T-helper 1 cell treated with Interleukin-12 subunit alpha and Interleukin-12 subunit beta and Interleukin-4 antibody, amounts not matched to agents 30 ng/mL and 1 ng/mL, for 36 hours (primary cell): ENCODE results near the gene GIN1. TPM values are rescaled to one million over a fixed set of nuclear protein-coding genes. Genes with fewer than 3 reads are reported as not detected.
"Not testable (repeated sequence)": the region's sequence is repeated elsewhere in the genome, so short reads cannot be mapped to it uniquely, and the experiment has no call there.

Source experiments
- intact Hi-C: fragments of 100-400 bp; cut with micrococcal nuclease; formaldehyde crosslinking; loops from one replicate; pipeline ENCODE4 v1.15.1; 2024
- total RNA-seq: library from RNA; stranded (reverse); gene quantifications from 2 replicates; pipeline ENCODE4 v1.2.3, GENCODE V29; 2022

Gene GIN1
- total RNA-seq, 1 donor from 2014 or later = 14.8 TPM

- intact Hi-C loops = loop anchor here (1.0 kb wide), 1 partner anchor 9 kb away; the partner anchor contains the start of genes GIN1 and PPIP5K2
These were observed 8.5 kb downstream of the GIN1 start for GRCh38 chr5:103111468-103111867.

GRCh38 chr5:103110403-103110802, 9.5 kb downstream of the GIN1 start:
- intact Hi-C loops = no loop called here

GRCh38 chr5:103109277-103109676, 10.7 kb downstream of the GIN1 start:
- intact Hi-C loops = no loop called here

GRCh38 chr5:103108086-103108485, 11.9 kb downstream of the GIN1 start:
- intact Hi-C loops = no loop called here

GRCh38 chr5:103102234-103102633, 17.7 kb downstream of the GIN1 start:
- intact Hi-C loops = no loop called here

- intact Hi-C loops = no loop called here
These were observed 18.7 kb downstream of the GIN1 start for GRCh38 chr5:103101079-103101750.

GRCh38 chr5:103098993-103099392, 20.9 kb downstream of the GIN1 start:
- intact Hi-C loops = no loop called here

DNA sequence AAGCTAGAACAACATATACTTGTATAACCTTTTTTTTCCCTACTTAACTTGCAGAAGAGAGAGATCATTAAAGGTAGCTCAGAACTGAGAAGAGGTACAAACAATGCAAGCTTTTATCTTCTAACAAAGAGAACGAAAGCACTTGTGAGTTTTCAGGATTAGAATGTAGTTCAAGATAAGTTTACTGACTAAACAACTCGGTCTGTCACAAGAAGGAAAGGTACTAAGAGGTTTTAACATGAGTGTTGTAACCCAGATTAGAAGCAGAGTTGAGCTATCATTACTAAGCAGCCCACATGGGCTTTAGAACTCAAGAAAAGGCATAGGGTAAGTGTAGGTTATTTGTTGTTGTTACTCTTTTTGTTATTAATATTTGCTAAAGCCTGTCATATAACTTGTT, 25.2 kb downstream of the GIN1 start:
- intact Hi-C loops = no loop called here

- intact Hi-C loops = no loop called here
These were observed 26.2 kb downstream of the GIN1 start for GRCh38 chr5:103093727-103094126.

GRCh38 chr5:103092676-103093075, 27.3 kb downstream of the GIN1 start:
- intact Hi-C loops = no loop called here

GRCh38 chr5:103090791-103091190, 29.1 kb downstream of the GIN1 start:
- intact Hi-C loops = no loop called here

GRCh38 chr5:103089272-103089671, 30.7 kb downstream of the GIN1 start:
- intact Hi-C loops = no loop called here

DNA sequence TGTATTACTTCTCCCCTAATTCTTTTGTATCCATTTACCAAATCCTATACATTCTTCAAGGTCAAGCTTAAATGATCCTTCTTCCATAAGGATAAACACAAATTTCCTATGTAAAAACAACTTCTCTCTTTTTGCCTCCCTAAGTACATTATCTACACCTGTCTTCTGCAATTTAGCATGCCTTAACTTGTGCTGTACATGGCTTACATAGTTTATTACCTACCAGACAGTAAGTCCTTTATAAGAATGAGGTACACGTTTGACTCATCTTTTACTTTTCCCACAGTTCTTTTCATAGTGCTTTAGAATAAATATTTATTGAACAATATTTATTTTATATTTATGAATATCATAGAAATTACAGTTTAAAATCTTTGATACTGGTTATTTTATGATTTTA, 33.4 kb downstream of the GIN1 start:
- intact Hi-C loops = no loop called here

GRCh38 chr5:103079796-103080195, 40.1 kb downstream of the GIN1 start:
- intact Hi-C loops = no loop called here

DNA sequence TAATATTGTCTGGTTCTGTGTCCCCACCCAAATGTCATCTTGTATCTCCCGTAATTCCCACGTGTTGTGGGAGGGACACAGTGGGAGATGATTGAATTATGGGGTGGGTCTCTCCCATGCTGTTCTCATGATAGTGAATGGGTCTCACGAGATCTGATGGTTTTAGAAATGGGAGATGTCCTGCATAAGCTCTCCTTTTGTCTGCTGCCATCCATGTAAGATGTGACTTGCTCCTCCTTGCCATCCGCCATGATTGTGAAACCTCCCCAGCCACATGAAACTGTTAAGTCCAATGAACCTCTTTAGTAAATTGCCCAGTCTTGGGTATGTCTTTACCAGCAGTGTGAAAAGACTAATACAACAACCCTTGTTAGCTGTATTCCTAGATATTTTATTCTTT, 44.5 kb downstream of the GIN1 start:
- intact Hi-C loops = no loop called here

DNA sequence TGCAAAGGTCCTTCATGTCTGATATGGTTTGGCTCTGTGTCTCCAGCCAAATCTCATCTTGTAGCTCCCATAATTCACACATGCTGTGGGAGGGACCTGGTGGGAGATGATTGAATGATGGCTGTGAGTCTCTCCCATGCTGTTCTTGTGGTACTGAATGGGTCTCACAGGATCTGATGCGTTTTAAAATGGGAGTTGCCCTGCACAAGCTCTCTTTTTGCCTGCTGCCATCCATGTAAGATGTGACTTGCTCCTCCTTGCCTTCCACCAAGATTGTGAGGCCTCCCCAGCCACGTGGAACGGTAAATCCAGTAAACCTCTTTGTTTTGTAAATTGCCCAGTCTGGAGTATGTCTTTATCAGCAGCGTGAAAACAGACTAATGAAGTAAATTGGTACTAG, 46.4 kb downstream of the GIN1 start:
- intact Hi-C loops = not testable (repeated sequence)

DNA sequence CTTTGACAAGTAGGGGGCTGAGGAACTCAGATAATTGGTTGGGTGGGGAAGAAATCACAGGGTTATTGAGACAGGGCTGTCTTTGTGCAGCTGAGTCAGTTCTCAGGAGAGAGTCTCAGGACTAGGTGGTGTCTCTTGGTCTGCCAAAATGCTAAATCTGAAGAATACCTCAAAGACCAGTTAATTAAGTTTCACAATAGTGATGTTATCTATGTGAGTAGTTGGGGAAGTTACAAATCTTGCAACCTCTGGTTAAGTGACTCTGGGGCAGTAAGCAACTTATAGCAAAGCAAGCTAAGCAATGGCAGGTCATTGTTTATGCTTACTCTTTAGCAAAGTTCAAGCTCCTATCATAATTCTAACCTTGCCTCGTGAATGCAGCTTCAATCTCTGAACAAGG, 53.6 kb downstream of the GIN1 start:
- intact Hi-C loops = loop anchor here (5.0 kb wide), 1 partner anchor 156 kb away; no protein-coding TSS in a partner anchor

- intact Hi-C loops = no loop called here
These were observed 59.4 kb downstream of the GIN1 start for GRCh38 chr5:103060424-103060954.

DNA sequence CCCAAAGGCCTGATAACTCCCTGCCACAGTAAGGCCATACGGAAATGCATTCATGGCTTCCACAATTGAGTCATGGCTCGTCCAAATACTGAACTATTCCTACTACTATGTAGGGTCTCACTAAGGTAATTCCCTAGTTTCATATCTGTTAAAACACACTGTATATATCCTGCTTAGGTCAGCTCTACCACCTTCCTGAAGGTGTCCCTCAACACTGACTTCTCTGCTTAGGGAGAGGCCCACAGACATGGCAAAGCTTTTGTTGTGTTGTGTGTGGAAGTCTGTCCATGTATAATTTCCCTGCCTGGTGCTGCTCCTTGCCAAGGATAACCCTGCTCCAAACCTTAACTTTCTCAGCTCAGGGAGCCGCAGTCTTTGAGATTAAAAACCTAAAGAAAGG, 60.4 kb downstream of the GIN1 start:
- intact Hi-C loops = no loop called here

DNA sequence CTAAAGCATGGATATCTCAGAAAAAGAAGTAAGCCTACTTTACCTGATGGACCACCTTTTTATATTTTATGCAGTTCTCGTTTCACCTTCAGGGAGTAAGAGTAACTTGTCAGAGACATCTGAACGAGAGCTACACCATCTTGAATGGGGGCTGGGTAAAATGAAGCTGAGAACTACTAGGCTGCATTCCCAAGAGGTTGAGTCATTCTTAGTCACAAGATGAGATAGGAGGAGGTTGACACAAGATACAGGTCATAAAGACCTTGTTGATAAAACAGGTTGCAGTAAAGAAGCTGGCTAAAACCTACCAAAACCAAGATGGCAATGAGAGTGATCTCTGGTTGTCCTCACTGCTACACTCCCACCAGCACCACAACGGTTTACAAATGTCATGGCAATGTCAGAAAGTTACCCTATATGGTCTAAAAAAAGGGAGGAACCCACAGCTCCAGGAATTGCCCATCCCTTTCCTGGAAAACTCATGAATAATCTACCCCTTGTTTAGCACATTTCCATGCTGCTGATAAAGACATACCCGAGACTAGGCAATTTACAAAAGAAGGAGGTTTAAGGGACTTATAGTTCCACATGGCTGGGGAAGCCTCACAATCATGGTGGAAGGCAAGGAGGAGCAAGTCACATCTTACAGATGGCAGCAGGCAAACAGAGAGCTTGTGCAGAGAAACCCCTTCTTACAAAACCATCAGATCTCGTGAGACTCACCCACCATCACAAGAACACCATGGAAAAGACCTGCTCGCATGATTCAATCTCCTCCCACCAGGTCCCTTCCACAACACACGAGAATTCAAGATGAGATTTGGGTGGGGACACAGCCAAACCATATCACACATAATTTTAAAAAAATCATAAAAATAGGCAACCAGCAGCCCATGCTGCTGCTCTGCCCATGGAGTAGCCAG, 62.5 kb downstream of the GIN1 start:
- intact Hi-C loops = no loop called here

- intact Hi-C loops = loop anchor here (10.0 kb wide), 1 partner anchor 178 kb away; no protein-coding TSS in a partner anchor
These were observed 73.2 kb downstream of the GIN1 start for GRCh38 chr5:103046706-103047105.

- intact Hi-C loops = loop anchor here (1.0 to 10.0 kb wide), 6 partner anchors 98 to 505 kb away; no protein-coding TSS in a partner anchor
These were observed 78.8 kb downstream of the GIN1 start for GRCh38 chr5:103041071-103041676.
